Osteocyte (in vitro differentiated cells): Measurements from ENCODE around the gene RPP25. TPM values are rescaled to one million over a fixed set of nuclear protein-coding genes. Genes with fewer than 3 reads are reported as not detected.

ENCODE experiments used
- DNase-seq: peaks from one replicate; pipeline ENCODE4 v3.0.0; 2021; ENCODE audit warnings: mixed read lengths; ENCODE audit not compliant: unreplicated experiment; ENCODE audit errors: extremely low spot score
- H3K27ac Mint-ChIP-seq: one replicate; pipeline ENCODE4 v1.8.0; 2021; ENCODE audit warnings: mild to moderate bottlenecking, mixed read lengths; ENCODE audit not compliant: unreplicated experiment
- H3K27me3 Mint-ChIP-seq: one replicate; pipeline ENCODE4 v1.8.0; 2021; ENCODE audit warnings: mixed read lengths; ENCODE audit not compliant: unreplicated experiment
- H3K36me3 Mint-ChIP-seq: one replicate; pipeline ENCODE4 v1.8.0; 2021; ENCODE audit warnings: mixed read lengths; ENCODE audit not compliant: unreplicated experiment
- H3K4me1 Mint-ChIP-seq: one replicate; pipeline ENCODE4 v1.8.0; 2021; ENCODE audit warnings: mixed read lengths; ENCODE audit not compliant: unreplicated experiment
- H3K4me3 Mint-ChIP-seq: one replicate; pipeline ENCODE4 v1.8.0; 2021; ENCODE audit warnings: mild to moderate bottlenecking, moderate library complexity, mixed read lengths; ENCODE audit not compliant: unreplicated experiment
- H3K9me3 Mint-ChIP-seq: one replicate; pipeline ENCODE4 v1.8.0; 2021; ENCODE audit warnings: mixed read lengths; ENCODE audit not compliant: unreplicated experiment
- total RNA-seq: library from RNA; stranded (reverse); gene quantifications from 2 replicates; pipeline ENCODE4 v1.2.1, GENCODE V29; 2021
- TF ChIP-seq, protein P1 (sequence below): fragments of 200-600 bp; sonication (generic); IDR thresholded peaks from 2 replicates; pipeline ENCODE4 v1.5.0; 2021; ENCODE audit warnings: antibody characterized with exemption, mild to moderate bottlenecking, moderate library complexity

The RPP25 gene
- total RNA-seq, 1 donor from 2014 or later, result 19.8 TPM

DNA sequence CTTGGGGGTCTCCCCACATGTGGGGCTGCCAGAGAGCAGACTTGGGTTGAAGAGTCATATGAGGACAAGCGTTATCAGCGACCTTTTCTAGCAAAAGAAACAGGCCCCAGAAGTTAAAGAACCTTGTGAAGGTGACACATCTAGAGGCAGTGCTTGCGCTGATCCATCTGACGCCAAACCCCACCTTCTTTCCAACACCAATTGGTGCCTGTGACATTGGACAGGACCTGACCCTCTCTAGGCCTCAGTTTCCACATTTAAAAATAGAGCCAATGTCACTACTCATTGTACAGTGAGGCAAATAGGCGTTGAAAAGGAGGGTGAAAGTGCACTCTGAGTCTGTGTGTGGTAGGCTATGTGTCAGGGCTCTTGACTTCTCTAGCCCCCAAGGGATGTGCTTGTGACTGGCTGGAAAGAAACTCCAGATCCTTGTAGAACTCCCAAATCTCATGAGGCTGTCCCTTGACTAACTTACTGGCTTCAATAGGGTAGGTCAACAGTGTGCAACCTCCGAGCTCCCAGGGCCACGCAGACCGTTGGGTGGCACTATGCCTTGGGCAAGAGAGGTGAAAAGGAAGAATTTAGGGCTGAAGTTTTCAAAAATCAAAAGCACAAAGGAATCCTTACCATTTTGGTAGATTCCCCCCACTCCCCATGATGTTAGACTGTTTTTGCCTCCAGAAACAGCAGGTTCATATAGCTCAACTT is 49.3 kb downstream of the RPP25 start:
- no peak for DNase-seq
- Mint-ChIP-seq H3K9me3 (no peaks in the 10 kb centered on the region), H3K27ac (peak overlapping the region; percentile 99), H3K4me3 (peak overlapping the region; percentile 99), H3K27me3 (no peaks in the 10 kb centered on the region), H3K36me3 (peaks cover 10% of the 10 kb centered on the region), H3K4me1 (peaks cover 30% of the 10 kb centered on the region)
- TF ChIP-seq, protein P1, sequence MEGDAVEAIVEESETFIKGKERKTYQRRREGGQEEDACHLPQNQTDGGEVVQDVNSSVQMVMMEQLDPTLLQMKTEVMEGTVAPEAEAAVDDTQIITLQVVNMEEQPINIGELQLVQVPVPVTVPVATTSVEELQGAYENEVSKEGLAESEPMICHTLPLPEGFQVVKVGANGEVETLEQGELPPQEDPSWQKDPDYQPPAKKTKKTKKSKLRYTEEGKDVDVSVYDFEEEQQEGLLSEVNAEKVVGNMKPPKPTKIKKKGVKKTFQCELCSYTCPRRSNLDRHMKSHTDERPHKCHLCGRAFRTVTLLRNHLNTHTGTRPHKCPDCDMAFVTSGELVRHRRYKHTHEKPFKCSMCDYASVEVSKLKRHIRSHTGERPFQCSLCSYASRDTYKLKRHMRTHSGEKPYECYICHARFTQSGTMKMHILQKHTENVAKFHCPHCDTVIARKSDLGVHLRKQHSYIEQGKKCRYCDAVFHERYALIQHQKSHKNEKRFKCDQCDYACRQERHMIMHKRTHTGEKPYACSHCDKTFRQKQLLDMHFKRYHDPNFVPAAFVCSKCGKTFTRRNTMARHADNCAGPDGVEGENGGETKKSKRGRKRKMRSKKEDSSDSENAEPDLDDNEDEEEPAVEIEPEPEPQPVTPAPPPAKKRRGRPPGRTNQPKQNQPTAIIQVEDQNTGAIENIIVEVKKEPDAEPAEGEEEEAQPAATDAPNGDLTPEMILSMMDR, result no peak

GRCh38 chr15:74906450-74907162 is 50.0 kb downstream of the RPP25 start, which contains the start of gene FAM219B:
Gene FAM219B (minus strand): TSS chr15:74906851. CDS start chr15:74906800, 51 bp downstream.
- DNase-seq, result peak; percentile 96
- Mint-ChIP-seq H3K4me1 (peaks cover 33% of the 10 kb centered on the region), H3K27me3 (no peaks in the 10 kb centered on the region), H3K27ac (peak within 1 kb of the TSS; percentile 99), H3K4me3 (peak within 1 kb of the TSS; percentile 99), H3K9me3 (no peaks in the 10 kb centered on the region), H3K36me3 (peaks cover 9% of the 10 kb centered on the region)
- TF ChIP-seq, protein P1, result no peak

- Mint-ChIP-seq H3K27ac (peak overlapping the region; percentile 87), H3K9me3 (no peaks in the 10 kb centered on the region), H3K36me3 (peaks cover 10% of the 10 kb centered on the region), H3K27me3 (no peaks in the 10 kb centered on the region), H3K4me3 (peak overlapping the region; percentile 86), H3K4me1 (peaks cover 34% of the 10 kb centered on the region)
- TF ChIP-seq, protein P1, result no peak
- DNase-seq, result no peak
These were observed 50.5 kb downstream of the RPP25 start for GRCh38 chr15:74906067-74906449.

Other genes starting within 250 kb of the RPP25 start
- gene CYP1A1, start 231.2 kb downstream of the RPP25 start, total RNA-seq, result 0.18 and 0.24 TPM in 2 replicates
- not detected in 2 replicates for gene CYP1A2, start 207.9 kb downstream of the RPP25 start, total RNA-seq
- 56.0 and 57.0 TPM in 2 replicates for gene CSK, start 174.7 kb downstream of the RPP25 start, total RNA-seq
- not detected in 2 replicates for gene LMAN1L, start 143.9 kb downstream of the RPP25 start, total RNA-seq
- gene CPLX3, start 130.1 kb downstream of the RPP25 start, total RNA-seq, result not detected in 2 replicates
- gene ULK3, start 113.6 kb downstream of the RPP25 start, total RNA-seq, result 30.6 and 32.4 TPM in 2 replicates
- gene SCAMP2, start 83.4 kb downstream of the RPP25 start, total RNA-seq, result 65.0 and 73.4 TPM in 2 replicates
- 30.1 TPM in 2 replicates for gene MPI, start 66.7 kb downstream of the RPP25 start, total RNA-seq
- 70.4 and 76.5 TPM in 2 replicates for gene FAM219B, start 49.9 kb downstream of the RPP25 start, total RNA-seq
- 152 and 154 TPM in 2 replicates for gene COX5A, start 18.7 kb downstream of the RPP25 start, total RNA-seq
- gene SCAMP5, start 38.8 kb upstream of the RPP25 start, total RNA-seq, result 23.5 and 24.1 TPM in 2 replicates
- gene PPCDC, start 66.8 kb upstream of the RPP25 start, total RNA-seq, result 11.9 and 12.7 TPM in 2 replicates
- gene C15orf39, start 245.1 kb upstream of the RPP25 start, total RNA-seq, result 19.4 and 20.1 TPM in 2 replicates